Stimulated activated memory B cell treated with anti-CD40 and anti-IgM and Interleukin-4, amounts not matched to agents 10 μg/mL and 1 μg/mL and 100 μg/mL, for 72 hours (primary cell): ENCODE measurements around the gene PIP4K2A.

Experiments used
- ATAC-seq: fragments of 150-1000 bp; cut with Tn5 transposase; 2 replicates; pipeline ENCODE4 v1.10.0; 2021
- H3K27ac Mint-ChIP-seq: one replicate; pipeline ENCODE4 v1.8.0; 2022; ENCODE audit warnings: mild to moderate bottlenecking, mixed read lengths
- H3K27me3 Mint-ChIP-seq: one replicate; pipeline ENCODE4 v1.8.0; 2022; ENCODE audit warnings: mixed read lengths
- H3K36me3 Mint-ChIP-seq: one replicate; pipeline ENCODE4 v1.8.0; 2022; ENCODE audit warnings: mixed read lengths
- H3K4me1 Mint-ChIP-seq: one replicate; pipeline ENCODE4 v1.8.0; 2022; ENCODE audit warnings: mixed read lengths
- H3K4me3 Mint-ChIP-seq: one replicate; pipeline ENCODE4 v1.8.0; 2022; ENCODE audit warnings: mild to moderate bottlenecking, moderate library complexity, mixed read lengths
- H3K9me3 Mint-ChIP-seq: one replicate; pipeline ENCODE4 v1.8.0; 2022; ENCODE audit warnings: mixed read lengths

Gene PIP4K2A

DNA sequence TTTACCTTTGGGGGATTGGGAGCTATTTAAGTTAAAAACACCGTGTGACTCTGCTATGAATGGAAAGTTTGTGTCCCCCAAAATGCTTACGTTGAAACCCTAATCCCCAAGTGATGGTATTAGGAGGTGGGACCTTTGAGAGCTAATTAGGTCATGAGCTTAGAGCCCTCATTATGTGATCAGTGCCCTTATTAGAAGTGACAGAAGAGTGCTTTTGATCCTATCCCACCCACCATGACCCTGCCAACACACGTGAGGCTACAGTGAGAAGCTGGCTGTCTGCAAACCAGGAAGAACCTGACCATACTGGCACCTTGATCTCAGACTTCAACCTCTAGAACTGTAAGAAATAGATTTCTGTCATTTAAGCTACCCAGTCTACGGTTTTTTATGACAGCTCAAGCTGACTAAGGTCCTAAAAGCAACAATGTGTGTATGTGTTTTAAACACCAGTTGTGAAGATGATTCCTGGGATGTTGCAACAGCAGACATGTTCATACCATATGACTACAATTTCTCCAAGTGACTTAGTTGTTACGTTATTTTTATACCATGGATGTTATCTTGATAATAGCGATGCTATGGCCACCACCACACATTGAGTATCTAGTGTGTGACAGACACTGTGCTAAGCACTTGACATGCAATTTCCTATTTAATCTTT is 124.4 kb downstream of the PIP4K2A start:
- Mint-ChIP-seq H3K9me3 (no peaks in the 10 kb centered on the region), H3K27me3 (no peaks in the 10 kb centered on the region), H3K4me1 (peaks cover 25% of the 10 kb centered on the region), H3K4me3 (no peak overlapping the region), H3K27ac (no peak overlapping the region), H3K36me3 (peaks cover 50% of the 10 kb centered on the region)
- ATAC-seq: no peak

DNA sequence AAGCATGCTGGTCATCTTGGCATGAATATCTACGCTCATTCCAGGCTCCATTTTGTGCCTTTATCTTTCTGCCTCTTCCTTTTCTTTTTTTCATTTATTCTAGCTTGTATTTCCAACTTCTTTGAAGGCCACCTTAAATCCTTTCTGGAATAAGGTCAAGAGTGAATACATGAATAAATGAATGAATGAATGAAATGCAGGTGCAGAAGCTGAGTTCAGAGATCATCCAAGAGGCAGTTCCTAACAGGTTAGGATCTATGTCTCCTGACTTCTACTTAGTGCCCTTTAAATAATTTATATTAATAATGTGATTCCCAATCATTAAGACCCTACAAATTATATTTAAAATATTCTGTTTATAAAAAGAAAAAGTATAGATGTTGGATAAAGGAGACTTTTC is 125.9 kb downstream of the PIP4K2A start:
- H3K36me3 Mint-ChIP-seq: peaks cover 57% of the 10 kb centered on the region
- no peak overlapping the region for H3K4me3 Mint-ChIP-seq
- H3K27me3 Mint-ChIP-seq: no peaks in the 10 kb centered on the region
- H3K9me3 Mint-ChIP-seq: no peaks in the 10 kb centered on the region
- ATAC-seq: no peak
- H3K27ac Mint-ChIP-seq: no peak overlapping the region
- H3K4me1 Mint-ChIP-seq: peaks cover 28% of the 10 kb centered on the region

DNA sequence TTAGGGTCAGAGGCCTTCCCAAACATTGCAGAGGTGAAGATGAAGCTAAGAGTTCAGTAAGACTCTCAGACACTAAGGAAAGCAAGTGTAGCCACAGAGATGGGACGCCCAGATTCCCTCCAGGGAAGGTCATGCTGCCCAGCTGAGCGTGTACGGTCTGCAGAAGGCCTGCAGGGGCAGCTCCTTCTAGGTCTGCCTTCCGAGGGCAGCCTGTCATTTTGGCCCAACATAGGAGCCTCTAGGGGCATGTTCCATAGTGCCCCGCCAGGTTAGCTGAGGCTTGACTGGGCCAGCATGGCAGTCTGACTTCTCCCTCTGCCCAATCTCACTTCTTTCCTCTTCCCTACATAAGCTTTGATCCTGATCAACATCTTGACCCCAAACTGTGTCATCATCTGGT is 130.7 kb downstream of the PIP4K2A start:
- H3K27ac Mint-ChIP-seq: peak overlapping the region; percentile 52
- ATAC-seq: no peak
- H3K27me3 Mint-ChIP-seq: no peaks in the 10 kb centered on the region
- peaks cover 29% of the 10 kb centered on the region for H3K4me1 Mint-ChIP-seq
- H3K4me3 Mint-ChIP-seq: no peak overlapping the region
- no peaks in the 10 kb centered on the region for H3K9me3 Mint-ChIP-seq
- peaks cover 69% of the 10 kb centered on the region for H3K36me3 Mint-ChIP-seq

DNA sequence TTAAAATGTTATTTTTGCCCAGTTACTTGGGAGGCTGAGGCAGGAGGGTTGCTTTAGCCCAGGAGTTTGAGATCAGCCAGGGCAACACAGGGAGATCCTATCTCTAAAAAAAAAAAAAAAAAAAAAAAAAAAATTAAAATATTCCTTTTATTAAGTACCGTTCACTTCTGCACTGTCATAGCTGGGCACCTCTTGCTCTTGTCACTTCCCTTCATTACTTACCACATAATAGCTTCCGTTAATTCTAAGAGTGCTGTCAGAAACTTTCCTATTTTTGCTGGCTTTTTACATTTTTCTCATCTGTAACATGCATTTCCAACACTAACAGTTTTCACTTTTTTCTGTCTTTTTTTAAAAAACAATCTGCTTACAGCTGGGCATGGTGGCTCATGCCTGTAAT is 132.9 kb downstream of the PIP4K2A start:
- Mint-ChIP-seq H3K4me3 (no peak overlapping the region), H3K9me3 (no peaks in the 10 kb centered on the region), H3K4me1 (peaks cover 36% of the 10 kb centered on the region), H3K27ac (no peak overlapping the region), H3K36me3 (peaks cover 74% of the 10 kb centered on the region), H3K27me3 (no peaks in the 10 kb centered on the region)
- ATAC-seq: no peak

DNA sequence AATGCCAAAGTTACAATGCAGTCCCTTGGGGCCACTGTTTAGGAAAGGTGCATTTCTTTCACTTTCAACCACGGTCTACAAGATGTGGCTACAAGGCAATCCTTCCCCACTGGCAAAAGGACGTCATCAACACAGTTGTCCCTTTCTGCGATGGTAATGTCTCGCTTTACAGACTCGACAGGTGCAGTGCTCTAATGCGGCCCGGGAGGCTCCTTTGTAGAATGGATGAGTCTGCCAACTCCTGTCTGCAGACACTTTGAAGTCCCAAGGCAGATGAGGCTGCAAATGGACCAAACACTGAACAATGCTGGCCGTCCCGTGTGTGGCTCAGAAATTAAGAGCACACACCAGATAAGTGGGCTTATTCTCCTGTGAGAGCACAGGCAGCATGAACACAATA is 133.7 kb downstream of the PIP4K2A start:
- Mint-ChIP-seq H3K27ac (no peak overlapping the region), H3K36me3 (peaks cover 74% of the 10 kb centered on the region), H3K4me1 (peaks cover 36% of the 10 kb centered on the region)

DNA sequence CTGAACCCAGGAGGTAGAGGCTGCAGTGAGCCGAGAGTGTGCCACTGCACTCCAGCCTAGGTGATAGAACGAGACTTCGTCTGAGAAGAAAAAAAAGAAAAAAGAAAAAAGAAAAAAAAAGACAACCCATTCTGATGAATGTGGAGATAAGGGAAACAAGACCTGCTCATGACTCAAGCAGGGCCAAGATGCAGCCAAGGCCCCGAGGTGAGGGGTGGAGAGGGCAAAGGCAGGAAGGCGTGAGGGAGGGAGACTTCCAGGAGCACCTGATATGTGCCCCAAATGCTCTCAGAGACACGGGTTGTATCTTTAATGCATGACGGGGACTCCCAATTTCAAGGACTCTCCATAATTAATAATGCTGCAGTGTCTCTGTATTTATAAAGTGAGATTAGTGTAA is 134.6 kb downstream of the PIP4K2A start:
- ATAC-seq: no peak
- H3K4me1 Mint-ChIP-seq: peaks cover 36% of the 10 kb centered on the region
- H3K36me3 Mint-ChIP-seq: peaks cover 79% of the 10 kb centered on the region
- no peaks in the 10 kb centered on the region for H3K9me3 Mint-ChIP-seq
- peak overlapping the region; percentile 30 for H3K27ac Mint-ChIP-seq
- H3K4me3 Mint-ChIP-seq: no peak overlapping the region
- no peaks in the 10 kb centered on the region for H3K27me3 Mint-ChIP-seq

More for the DNA sequence above, 133.7 kb downstream of the PIP4K2A start:
- no peaks in the 10 kb centered on the region for H3K9me3 Mint-ChIP-seq
- no peak overlapping the region for H3K4me3 Mint-ChIP-seq
- ATAC-seq: no peak
- no peaks in the 10 kb centered on the region for H3K27me3 Mint-ChIP-seq

DNA sequence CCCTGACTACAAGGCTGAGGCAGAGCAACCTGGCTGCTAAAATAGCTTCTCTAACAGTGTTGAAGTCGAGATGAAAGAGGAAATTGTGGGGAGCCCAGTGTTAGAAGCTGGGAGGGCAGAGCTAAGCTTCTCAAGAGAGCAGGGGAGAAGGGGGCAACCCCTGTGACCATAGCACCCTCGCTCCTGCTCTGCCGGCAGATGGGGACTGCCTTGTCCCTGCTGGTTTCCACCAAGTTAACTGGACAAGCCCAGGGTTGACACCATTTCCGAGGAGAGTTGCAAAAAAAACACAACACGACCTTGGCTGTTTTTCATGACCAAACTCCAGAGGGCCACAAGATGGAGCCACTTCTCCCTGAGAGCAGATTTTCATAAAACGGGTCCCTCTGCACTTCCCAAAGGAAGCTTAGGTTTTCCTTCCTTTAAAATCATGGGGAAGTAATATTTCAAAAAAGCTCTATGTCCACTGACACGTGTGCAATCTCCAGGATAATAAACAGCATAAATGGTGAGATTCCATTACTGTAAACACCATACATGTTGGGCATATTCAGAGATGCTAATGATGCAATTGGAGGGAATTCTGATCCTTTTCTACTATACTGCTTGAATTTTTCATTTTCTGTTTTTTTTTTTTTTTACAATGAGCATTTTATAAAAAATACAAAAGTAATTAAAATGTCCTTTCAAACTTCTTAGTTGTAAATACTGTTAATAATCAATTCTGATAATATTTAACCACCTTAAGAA is 140.4 kb downstream of the PIP4K2A start:
- Mint-ChIP-seq H3K27ac (peak overlapping the region; percentile 68), H3K4me3 (no peak overlapping the region), H3K36me3 (peaks cover 62% of the 10 kb centered on the region), H3K4me1 (peaks cover 21% of the 10 kb centered on the region), H3K9me3 (no peaks in the 10 kb centered on the region), H3K27me3 (no peaks in the 10 kb centered on the region)
- peak; percentile 8 for ATAC-seq

DNA sequence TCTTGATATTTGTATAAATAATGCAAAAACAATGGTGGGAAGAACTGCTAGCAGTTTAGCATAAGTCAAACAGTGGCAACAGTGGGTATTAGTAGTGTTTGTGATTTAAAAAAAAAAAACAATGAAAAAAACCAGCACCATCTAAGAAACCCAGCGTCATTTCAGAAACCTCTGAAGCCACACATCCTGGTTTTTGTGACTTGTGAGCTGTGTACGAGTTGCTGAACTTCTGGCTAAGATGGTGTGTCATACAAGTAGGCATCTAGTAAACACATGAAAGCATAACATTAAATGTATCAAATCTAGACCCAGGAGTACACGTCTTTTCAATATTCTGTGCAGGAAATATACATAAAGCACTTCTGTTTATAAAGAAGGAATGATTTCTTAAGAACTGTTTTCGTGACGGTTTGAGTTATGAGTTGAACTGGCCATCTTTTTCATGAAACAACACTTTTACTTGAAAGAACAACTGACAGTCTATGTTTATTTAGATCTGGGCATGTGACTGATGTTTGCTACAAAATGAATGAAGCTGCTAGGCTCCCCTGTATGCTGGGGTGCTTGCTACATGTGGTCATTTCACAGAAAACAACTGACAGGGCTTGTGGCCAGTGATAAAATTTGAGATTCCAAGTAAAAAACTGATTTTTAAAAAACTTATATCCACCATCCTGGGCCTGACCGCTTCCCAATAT is 143.5 kb downstream of the PIP4K2A start:
- no peak for ATAC-seq
- Mint-ChIP-seq H3K27ac (peak overlapping the region; percentile 60), H3K4me3 (no peak overlapping the region), H3K36me3 (peaks cover 69% of the 10 kb centered on the region), H3K4me1 (peaks cover 20% of the 10 kb centered on the region), H3K27me3 (no peaks in the 10 kb centered on the region), H3K9me3 (peaks cover 4% of the 10 kb centered on the region)

DNA sequence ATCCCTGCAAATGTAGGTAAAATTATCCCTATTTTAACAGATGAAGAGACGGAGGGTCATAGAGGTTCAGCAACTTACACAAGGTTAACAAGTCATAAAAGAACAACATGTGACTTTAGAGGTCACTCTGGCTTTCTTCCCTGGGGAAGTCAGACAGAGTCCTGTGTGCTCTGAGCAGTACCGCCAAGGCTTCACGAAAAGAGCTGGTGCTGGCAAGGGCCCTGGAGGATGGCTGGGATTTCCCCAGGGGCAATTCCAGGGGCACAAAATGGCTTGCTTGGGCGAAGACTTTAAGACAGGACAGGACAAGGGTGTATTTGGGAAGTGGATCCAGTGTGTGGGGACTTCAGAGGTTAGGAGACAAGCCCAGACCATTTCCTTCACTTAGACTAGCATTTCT is 144.1 kb downstream of the PIP4K2A start:
- peaks cover 67% of the 10 kb centered on the region for H3K36me3 Mint-ChIP-seq
- H3K9me3 Mint-ChIP-seq: peaks cover 4% of the 10 kb centered on the region
- peak overlapping the region; percentile 60 for H3K27ac Mint-ChIP-seq
- no peak overlapping the region for H3K4me3 Mint-ChIP-seq
- ATAC-seq: no peak
- peaks cover 20% of the 10 kb centered on the region for H3K4me1 Mint-ChIP-seq
- H3K27me3 Mint-ChIP-seq: no peaks in the 10 kb centered on the region

DNA sequence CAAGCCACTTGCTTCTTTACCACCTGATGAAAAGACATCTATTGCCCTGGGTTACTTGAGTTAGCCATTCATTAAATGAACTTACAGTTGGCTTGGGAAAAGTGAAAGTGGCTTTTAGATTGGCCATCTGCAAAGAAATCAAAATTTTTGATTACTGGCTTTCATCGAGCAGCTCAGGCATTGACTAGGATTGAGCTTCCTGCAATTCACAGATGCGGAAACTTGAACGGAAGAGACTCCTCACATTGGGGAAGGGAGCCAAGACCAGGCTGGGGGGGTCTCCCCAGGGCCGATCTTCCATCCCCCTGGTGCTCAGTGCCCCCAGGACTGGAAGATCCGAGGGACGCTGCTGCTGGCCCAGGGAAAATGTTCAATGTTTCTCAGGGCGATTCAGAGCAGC is 145.4 kb downstream of the PIP4K2A start:
- ATAC-seq: no peak
- Mint-ChIP-seq H3K9me3 (peaks cover 4% of the 10 kb centered on the region), H3K4me3 (no peak overlapping the region), H3K4me1 (peaks cover 18% of the 10 kb centered on the region), H3K27ac (no peak overlapping the region), H3K27me3 (no peaks in the 10 kb centered on the region), H3K36me3 (peaks cover 73% of the 10 kb centered on the region)

DNA sequence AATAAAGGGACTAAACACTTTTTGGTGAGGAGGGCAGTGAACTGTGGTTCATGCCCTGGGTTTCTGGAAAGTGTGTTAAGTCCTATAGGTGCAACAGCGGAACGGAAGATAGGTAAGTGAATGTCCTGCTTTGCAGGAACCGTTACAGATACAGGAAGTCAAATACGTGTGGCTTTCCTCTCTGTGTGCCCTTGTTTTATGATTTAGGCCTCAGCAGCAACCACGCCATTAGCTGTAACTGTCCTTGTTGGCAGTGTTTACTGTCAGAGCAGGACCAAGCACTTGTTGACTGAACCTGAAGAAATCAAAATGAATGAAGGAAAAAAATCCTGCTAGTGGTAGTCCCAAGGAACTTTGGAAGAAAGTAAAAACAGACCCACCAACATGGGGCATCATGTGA is 150.3 kb downstream of the PIP4K2A start:
- ATAC-seq: no peak
- Mint-ChIP-seq H3K36me3 (peaks cover 63% of the 10 kb centered on the region), H3K27me3 (no peaks in the 10 kb centered on the region), H3K4me1 (peaks cover 6% of the 10 kb centered on the region), H3K27ac (no peak overlapping the region), H3K9me3 (peaks cover 4% of the 10 kb centered on the region), H3K4me3 (no peak overlapping the region)

DNA sequence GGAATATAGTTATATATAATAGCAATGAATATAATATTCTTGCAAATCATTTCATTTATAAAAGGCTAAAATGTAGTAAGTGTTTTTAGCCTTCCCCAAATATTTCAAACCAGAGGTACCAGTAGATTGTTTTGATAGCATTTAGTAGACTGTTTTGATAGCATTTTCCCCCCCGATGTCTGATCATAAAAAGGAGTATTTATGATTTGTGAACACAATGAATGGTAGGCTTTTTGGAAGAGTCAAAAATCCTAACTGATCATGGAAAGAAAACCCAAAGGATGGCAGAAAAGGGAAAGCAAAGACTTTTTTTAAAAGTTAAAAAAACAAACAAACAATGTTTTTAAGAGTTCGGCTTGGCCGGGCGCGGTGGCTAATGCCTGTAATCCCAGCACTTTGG is 152.5 kb downstream of the PIP4K2A start:
- no peak for ATAC-seq
- no peak overlapping the region for H3K27ac Mint-ChIP-seq
- H3K4me3 Mint-ChIP-seq: no peak overlapping the region
- H3K27me3 Mint-ChIP-seq: no peaks in the 10 kb centered on the region
- H3K36me3 Mint-ChIP-seq: peaks cover 45% of the 10 kb centered on the region
- H3K9me3 Mint-ChIP-seq: peaks cover 4% of the 10 kb centered on the region
- H3K4me1 Mint-ChIP-seq: no peaks in the 10 kb centered on the region

DNA sequence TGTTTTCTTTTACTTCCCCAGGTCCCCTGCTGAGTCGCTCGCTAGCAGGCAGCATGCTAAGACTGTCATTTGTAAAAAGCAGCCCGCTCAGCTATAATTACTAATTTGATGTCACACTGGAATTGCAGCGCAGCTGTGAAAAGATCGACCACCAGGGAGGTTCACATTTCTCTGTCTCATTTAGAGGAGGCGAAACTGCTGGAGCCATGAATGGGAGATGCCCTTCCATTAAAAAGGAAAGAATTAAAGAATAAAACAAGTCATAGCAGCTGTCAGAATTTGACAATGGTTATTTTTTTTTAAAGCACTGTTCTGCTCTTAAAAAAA is 153.5 kb downstream of the PIP4K2A start:
- no peaks in the 10 kb centered on the region for H3K4me1 Mint-ChIP-seq
- no peak overlapping the region for H3K4me3 Mint-ChIP-seq
- no peak for ATAC-seq
- H3K27me3 Mint-ChIP-seq: no peaks in the 10 kb centered on the region
- H3K9me3 Mint-ChIP-seq: no peaks in the 10 kb centered on the region
- H3K27ac Mint-ChIP-seq: no peak overlapping the region
- H3K36me3 Mint-ChIP-seq: peaks cover 35% of the 10 kb centered on the region

DNA sequence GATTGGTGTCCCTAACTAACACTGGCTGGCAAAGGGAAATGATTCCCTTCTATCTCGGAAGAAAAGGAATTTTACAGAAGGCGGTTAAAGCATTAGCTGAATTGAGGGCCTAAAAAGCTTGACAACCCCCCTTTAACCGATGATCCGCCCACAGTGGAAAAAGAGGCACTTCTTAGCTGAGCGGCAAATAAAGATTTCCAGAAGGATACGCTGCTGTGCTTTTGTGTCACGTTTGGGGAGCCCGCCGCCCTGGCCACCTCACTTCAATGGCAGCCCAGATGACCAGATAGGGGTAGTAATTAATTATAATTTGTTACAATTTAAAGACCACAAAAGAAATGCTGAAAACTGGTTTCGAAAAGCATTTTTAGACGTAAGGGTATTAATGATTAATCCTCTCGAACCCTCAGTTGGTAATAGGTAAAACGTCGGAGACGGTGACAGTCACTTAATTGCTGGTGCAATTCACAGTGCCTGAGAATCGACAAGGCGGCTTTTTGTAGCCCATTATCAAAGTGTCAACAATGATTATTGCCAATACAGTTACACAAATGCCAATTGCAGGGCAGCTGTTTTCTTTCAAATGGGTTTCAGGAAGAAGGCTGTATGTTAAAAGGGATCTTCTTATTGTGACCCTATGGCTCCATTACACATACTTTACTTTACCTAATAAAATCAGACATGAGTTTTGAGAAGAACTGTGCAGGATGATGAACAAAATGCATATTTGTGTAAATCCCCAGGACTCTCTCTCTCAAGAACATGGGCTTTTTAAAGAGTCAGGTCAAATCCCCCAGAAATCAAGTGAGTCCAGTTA is 154.1 kb downstream of the PIP4K2A start:
- Mint-ChIP-seq H3K27ac (no peak overlapping the region), H3K36me3 (peaks cover 33% of the 10 kb centered on the region), H3K4me1 (no peaks in the 10 kb centered on the region), H3K4me3 (no peak overlapping the region), H3K27me3 (no peaks in the 10 kb centered on the region), H3K9me3 (no peaks in the 10 kb centered on the region)
- no peak for ATAC-seq

DNA sequence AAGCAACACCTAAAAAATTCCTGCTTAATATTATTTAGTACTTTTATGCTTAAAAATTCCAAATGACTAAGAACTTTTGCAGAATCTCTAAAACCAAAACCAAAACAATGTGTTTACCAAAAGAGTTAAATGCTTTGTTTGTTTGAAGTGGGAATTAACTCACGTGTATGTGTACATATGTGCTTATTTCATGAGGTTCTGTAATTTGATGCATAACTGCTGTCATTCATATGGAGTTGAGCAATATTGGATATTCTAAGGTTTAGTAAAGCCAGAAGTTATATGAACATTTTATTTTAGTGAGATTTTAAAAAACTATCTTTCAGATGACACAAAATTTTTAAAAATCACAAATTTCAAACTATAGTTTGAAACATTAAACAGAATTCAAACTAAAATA is 157.1 kb downstream of the PIP4K2A start:
- no peak overlapping the region for H3K27ac Mint-ChIP-seq

More for the DNA sequence above, 157.1 kb downstream of the PIP4K2A start:
- no peaks in the 10 kb centered on the region for H3K27me3 Mint-ChIP-seq
- peaks cover 13% of the 10 kb centered on the region for H3K36me3 Mint-ChIP-seq
- no peak for ATAC-seq
- H3K4me1 Mint-ChIP-seq: peaks cover 5% of the 10 kb centered on the region
- H3K9me3 Mint-ChIP-seq: no peaks in the 10 kb centered on the region
- H3K4me3 Mint-ChIP-seq: no peak overlapping the region
